B cell (primary cell): ENCODE results near the gene IPCEF1.

Source experiments
- CTCF ChIP-seq: fragments of 200-600 bp; IDR thresholded peaks from one replicate; pipeline ENCODE4 v1.8.0; 2022; ENCODE audit warnings: antibody characterized with exemption, mild to moderate bottlenecking
- EZH2 ChIP-seq: IDR thresholded peaks from 2 replicates; pipeline ENCODE4 v1.6.1; 2012; ENCODE audit warnings: borderline replicate concordance, low read depth, mild to moderate bottlenecking, moderate library complexity, low read length; ENCODE audit not compliant: insufficient read depth, poor library complexity, severe bottlenecking

GRCh38 chr6:154337406-154338005 is 19.1 kb downstream of the IPCEF1 start:
- no peak for TF ChIP-seq CTCF
- TF ChIP-seq EZH2 = no peak
